ENCODE data around the gene PER1. TPM values are rescaled to one million over a fixed set of nuclear protein-coding genes. Genes with fewer than 3 reads are reported as not detected.

PER1 gene
- total and polyA plus RNA-seq, 2 of the 13 experiments (the other 11 are each of a cell fraction or from before 2014, with no cell fraction given), result 2.6 to 3.6 TPM

DNA sequence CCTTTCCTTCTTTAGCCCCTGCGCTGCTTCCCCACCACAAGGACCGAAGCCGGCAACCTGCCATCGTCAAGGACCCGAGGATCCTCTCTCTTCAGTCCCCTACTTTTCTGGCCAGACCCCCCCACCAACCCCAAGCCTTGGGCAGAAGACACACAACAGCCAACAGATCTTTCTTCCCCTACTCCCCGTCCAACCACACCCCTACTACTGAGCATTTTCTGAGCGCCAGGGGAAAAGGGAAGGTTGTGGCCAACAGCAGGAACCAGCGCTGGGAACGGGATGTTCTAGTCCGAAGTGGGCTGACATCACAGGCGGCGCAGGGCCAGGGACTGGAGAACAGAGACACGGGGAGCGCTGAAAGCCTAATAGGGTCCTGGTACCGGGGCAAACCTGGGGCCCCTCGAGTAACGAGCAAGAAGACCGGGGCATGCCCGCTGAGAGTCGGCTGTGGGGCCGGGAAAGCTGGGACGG lies 528 bp downstream of the PER1 start:
- H3K4me1 ChIP-seq (ENCODE audit: insufficient read depth, low read length), result peaks cover 46% of the 10 kb centered on the region
- ATAC-seq (no peak), FAIRE-seq (no peak), DNase-seq (ENCODE audit: low spot score) (no peak)
- WGBS (ENCODE audit: low lambda C conversion rate), result 81% methylated on average over 22 of the region's 22 CpGs
- CTCF ChIA-PET (ENCODE audit: low intra/inter-chr PET ratio, low total read pairs), result no interaction called here
- peaks cover 4% of the 10 kb centered on the region for H3K79me2 ChIP-seq (ENCODE audit: insufficient read depth, low read length)
- peak overlapping the region; percentile 46 to 70 (median 68); a peak in 5 of 6 replicates for H3K4me3 ChIP-seq (replicated peaks in 1 of 3; ENCODE audit: insufficient read depth in 1 of 3, low read depth in 2 of 3, low read length in 3 of 3)
- POLR2A ChIA-PET, result interaction anchor here (1.0 to 1.7 kb wide), 3 partner anchors 12 to 70 kb away, joined by 4 to 7 read pairs (median 7); no protein-coding TSS in a partner anchor
- H3K4me2 ChIP-seq (ENCODE audit: low read depth, low read length), result peak overlapping the region; percentile 65
- BruUV-seq (replicated peaks), result no TSS peak
- H2AFZ ChIP-seq (ENCODE audit: low read length), result no peak overlapping the region
- peak overlapping the region; percentile 45 for H3K27ac ChIP-seq (ENCODE audit: extremely low read length, insufficient read depth, low read length)
- peaks cover 8 to 23% of the 10 kb centered on the region in 2 experiments; a peak in 4 of 5 replicates for H3K36me3 ChIP-seq (replicated peaks in 1 of 2; ENCODE audit: control insufficient read depth in 1 of 2, insufficient read depth in 2 of 2, low read length in 2 of 2)
- H4K20me1 ChIP-seq (ENCODE audit: insufficient read depth, low read length), result no peaks in the 10 kb centered on the region
- H3K9me3 ChIP-seq (ENCODE audit: low read length), result no peaks in the 10 kb centered on the region
- TF ChIP-seq ZNF605 (CRISPR knock-in tag; IDR thresholded peaks at IDR 0.05) (0 out of 2 replicates have a peak, but pooled peaks have one; percentile 4), NFKBIZ (CRISPR knock-in tag; IDR thresholded peaks at IDR 0.05) (no peak), ZNF83 (CRISPR knock-in tag; IDR thresholded peaks at IDR 0.05; ENCODE audit: borderline replicate concordance) (no peak), TSC22D2 (CRISPR knock-in tag; IDR thresholded peaks at IDR 0.05; ENCODE audit: borderline replicate concordance) (no peak), NCOR1 (IDR thresholded peaks at IDR 0.05; ENCODE audit: borderline replicate concordance, low read length) (no peak), KLF9 (CRISPR knock-in tag; IDR thresholded peaks at IDR 0.05; ENCODE audit: low read depth) (no peak), GPN1 (CRISPR knock-in tag; IDR thresholded peaks at IDR 0.05; ENCODE audit: borderline replicate concordance) (no peak), ELF1 (CRISPR knock-in tag; IDR thresholded peaks at IDR 0.05) (no peak)
- TF ChIP-seq, protein P1, sequence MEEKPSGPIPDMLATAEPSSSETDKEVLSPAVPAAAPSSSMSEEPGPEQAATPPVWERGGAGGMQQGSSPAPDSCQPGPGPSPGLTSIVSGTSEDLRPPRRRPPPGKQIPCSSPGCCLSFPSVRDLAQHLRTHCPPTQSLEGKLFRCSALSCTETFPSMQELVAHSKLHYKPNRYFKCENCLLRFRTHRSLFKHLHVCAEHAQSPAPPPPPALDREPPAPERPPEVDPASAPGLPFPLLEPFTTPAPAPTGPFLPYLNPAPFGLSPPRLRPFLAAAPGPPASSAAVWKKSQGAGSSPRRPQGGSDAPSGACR (CRISPR knock-in tag; IDR thresholded peaks at IDR 0.05), result 0 out of 2 replicates have a peak, but pooled peaks have one; percentile 16
- in situ Hi-C loops (cut with HindIII; ENCODE audit: extremely low pct_ligation_motif_present, low pct_unique_long_range_greater_than_20kb), result no loop called here
- H3K27me3 ChIP-seq (ENCODE audit: control insufficient read depth in 1 of 2, insufficient read depth in 2 of 2, low read length in 2 of 2), result no peaks in the 10 kb centered on the region
- H3K9ac ChIP-seq (ENCODE audit: insufficient read depth, low read depth, low read length), result peak overlapping the region; percentile 68
- intact Hi-C loops (cut with micrococcal nuclease; ENCODE audit: unreplicated experiment), result loop anchor here (1.0 kb wide), 1 partner anchor 12 kb away; no protein-coding TSS in a partner anchor

Measured in HepG2 (cell line).